Measurements from ENCODE around the gene PKDCC.

PKDCC gene

DNA sequence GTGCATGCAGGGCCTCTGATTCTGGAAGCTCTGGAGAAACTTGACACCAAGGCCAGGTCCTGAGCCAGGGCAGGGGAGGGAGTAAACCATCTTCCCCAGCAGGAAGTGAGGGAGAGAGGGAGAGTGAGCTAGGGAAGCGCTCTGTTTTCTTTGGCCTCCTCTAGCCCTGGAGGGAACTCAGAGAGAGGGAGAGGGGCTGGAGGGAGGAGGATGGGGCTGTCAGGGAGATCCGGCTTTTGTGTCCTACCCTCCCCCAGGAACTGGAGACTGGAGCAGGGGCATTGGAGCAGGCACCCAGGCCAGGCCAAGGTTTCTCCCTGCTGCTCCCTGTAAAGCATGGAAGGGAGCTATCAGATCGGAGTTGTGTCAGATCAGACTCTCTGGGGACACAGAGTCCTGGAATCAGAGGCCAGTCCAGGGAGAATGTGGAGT, 22.7 kb upstream of the PKDCC start:
- TF ChIP-seq, protein P1, sequence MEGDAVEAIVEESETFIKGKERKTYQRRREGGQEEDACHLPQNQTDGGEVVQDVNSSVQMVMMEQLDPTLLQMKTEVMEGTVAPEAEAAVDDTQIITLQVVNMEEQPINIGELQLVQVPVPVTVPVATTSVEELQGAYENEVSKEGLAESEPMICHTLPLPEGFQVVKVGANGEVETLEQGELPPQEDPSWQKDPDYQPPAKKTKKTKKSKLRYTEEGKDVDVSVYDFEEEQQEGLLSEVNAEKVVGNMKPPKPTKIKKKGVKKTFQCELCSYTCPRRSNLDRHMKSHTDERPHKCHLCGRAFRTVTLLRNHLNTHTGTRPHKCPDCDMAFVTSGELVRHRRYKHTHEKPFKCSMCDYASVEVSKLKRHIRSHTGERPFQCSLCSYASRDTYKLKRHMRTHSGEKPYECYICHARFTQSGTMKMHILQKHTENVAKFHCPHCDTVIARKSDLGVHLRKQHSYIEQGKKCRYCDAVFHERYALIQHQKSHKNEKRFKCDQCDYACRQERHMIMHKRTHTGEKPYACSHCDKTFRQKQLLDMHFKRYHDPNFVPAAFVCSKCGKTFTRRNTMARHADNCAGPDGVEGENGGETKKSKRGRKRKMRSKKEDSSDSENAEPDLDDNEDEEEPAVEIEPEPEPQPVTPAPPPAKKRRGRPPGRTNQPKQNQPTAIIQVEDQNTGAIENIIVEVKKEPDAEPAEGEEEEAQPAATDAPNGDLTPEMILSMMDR (conservative IDR thresholded peaks at IDR 0.05): no peak
- peak overlapping the region; percentile 53 for H3K27ac ChIP-seq

DNA sequence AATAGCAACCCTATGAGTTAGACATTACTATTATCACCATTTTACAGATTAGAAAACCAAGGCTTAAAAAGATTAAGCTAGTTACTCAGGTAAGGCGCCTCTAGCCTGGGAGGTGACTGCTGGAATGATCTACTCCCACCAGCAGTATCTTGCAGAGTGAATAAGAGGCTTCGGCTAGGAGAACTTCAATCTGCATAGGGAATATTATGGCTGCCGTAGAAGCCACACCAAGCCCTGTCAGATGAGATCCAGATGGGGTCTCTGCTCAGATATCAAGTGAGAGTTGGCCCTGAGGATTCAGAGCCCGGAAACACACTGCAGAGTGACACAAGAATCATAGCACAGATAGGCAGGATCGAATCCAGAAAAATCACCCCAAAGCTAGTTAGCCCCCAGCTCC, 21.5 kb upstream of the PKDCC start:
- H3K27ac ChIP-seq: no peak overlapping the region
- TF ChIP-seq, protein P1 (conservative IDR thresholded peaks at IDR 0.05): no peak

DNA sequence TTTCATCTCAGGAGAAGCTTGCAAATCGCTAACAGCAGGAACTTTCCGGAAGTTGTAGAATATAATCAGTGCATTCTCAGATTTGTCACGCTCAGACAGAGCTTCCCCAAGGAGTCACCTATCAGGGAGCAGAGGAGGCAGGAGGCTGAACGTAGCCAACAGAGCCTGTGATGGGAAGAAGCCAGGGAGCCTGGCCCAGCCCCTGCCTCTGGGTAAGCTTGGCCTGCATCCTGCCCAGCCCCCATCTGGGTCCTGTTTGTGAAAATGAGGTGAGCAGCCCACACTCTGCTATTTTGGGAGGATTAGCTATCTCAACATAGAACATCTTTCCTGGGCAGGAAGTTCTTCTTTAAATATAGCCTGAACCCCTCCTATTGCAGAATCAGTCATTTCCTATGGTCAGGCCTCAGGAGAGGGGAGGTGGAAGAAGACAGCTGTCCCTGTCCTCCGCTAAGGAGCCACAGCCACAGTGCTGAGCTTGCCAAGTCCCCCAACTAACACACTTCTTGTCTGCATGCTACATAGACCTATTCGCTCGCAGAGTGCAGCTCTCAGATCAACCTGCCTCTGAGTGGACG, 19.2 kb upstream of the PKDCC start:
- TF ChIP-seq, protein P1 (conservative IDR thresholded peaks at IDR 0.05): no peak
- H3K27ac ChIP-seq: no peak overlapping the region

DNA sequence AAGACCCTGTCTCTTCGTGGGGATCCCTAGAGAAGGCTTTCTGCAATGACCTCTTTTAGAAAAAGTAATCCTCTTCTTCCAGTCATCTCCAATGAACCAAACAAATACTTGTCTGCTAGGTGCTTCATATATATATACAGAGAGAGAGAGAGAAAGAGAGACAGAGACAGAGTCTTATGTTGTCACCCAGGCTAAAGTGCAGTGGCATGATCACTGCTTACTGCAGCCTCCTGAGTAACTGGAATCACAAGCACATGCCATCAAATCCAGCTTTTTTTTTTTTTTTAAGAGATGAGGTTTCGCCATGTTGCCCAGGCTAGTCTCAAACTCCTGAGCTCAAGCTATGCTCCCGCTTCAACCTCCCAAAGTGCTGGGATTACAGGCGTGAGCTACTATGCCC, 18.6 kb upstream of the PKDCC start:
- H3K27ac ChIP-seq: no peak overlapping the region
- TF ChIP-seq, protein P1 (conservative IDR thresholded peaks at IDR 0.05): no peak

DNA sequence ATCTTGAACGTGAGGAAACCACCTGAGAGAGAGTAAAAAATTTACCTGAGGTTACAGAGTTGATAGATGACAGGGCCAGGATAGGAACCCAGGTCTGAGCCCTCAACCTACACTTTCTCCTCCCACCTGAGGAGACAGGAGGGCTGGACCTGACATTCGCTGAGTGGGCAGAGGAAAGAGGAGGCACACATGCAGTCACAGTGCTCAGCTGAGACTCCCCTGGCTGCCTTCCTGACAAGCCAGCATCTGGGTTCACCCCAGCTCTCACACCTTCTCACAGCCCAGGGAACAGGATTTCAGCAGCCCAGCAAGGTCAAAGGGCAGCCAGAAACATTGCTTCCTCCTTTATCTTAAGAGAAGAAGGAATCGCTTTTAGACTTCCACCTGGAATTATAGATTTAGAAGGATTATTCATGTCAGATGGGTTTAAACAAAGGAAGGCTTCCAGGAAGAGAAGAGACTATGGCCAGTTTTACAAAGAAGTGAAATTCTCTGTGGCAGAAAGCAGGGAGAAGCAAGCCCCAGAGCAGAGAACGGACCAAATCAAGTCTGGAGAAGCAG, 18.1 kb upstream of the PKDCC start:
- TF ChIP-seq, protein P1 (conservative IDR thresholded peaks at IDR 0.05): no peak
- no peak overlapping the region for H3K27ac ChIP-seq

DNA sequence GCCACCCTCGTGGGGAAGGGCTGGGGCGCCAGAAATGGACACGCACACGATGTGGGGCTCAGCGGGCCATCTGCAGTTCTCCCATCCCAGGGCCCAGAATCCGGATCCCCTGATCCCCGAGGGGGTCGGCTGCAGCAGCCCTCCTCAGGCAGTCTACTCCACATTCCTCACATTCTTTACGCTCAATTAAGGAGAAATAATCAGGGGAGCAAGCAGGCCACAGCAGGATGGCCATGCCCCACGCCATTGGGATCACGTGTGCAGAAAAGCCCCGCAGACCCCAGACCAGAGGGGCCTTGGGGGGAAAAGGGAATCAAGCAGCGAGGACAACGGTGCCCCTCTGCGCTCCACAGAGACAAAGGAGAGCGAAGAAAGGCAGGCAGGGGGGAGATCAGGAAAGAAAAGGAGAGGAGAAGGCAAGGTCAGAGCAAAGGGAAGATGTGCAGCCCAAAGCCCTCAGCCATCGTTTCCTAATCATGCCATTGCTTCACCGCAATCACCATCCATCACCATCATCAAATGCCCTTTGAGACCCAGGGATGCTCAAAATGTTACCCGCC, 17.5 kb upstream of the PKDCC start:
- H3K27ac ChIP-seq: no peak overlapping the region

DNA sequence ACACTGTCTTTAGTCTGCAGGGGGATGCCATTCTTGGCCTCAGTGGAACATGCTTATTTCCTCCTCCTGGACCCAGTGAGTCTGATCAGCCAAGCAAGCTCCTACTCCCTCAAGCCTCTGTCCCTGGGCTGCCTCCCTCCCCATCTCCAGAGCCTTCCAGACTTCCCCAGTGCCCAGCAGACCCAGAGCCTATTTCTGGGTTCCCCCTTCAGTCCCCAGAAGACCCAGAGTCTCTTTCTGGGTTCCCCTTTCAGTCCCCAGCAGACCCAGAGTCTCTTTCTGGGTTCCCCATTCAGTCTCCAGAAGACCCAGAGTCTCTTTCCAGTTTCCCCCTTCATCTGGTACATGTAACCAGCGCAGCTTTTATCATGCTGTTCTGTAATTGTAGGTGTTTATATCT, 17.0 kb upstream of the PKDCC start:
- TF ChIP-seq, protein P1 (conservative IDR thresholded peaks at IDR 0.05): no peak
- no peak overlapping the region for H3K27ac ChIP-seq

More for the DNA sequence above, 17.5 kb upstream of the PKDCC start:
- TF ChIP-seq, protein P1 (conservative IDR thresholded peaks at IDR 0.05): no peak

Measured in VCaP (cell line).